ENCODE data around the gene ORM2.
"Not testable (repeated sequence)": the region's sequence is repeated elsewhere in the genome, so short reads cannot be mapped to it uniquely, and the experiment has no call there.

ORM2 gene

DNA sequence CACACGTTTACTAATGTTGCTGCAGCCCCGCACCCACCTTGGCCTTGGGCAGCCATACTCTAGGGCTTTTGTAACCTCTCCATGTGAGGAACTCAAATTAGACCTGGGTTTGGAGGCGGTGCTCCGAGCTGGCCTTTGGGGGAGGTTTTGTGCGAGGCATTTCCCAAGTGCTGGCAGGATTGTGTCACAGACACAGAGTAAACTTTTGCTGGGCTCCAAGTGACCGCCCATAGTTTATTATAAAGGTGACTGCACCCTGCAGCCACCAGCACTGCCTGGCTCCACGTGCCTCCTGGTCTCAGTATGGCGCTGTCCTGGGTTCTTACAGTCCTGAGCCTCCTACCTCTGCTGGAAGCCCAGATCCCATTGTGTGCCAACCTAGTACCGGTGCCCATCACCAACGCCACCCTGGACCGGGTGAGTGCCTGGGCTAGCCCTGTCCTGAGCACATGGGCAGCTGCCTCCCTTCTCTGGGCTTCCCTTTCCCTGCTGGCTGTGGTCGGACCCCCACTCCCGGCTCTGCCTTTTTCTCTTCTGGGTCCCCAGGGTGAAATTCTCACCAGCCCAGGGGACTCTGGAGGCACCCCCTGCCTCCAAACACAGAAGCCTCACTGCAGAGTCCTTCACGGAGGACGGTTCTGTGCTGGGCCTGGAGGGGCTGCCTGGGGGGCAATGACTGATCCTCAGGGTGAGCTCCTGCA, 6.7 kb upstream of the ORM2 start, which contains the start of gene ORM1:
Gene ORM1, plus strand, starts transcription at position 268 of the 701 bp plus-strand sequence. Its CDS starts 36 bp downstream, at position 304.
- H4K20me1 ChIP-seq (ENCODE audit: control insufficient read depth, insufficient read depth, low read depth, low read length); H3K27ac ChIP-seq (ENCODE audit: low read depth, low read length); H3K9me2 ChIP-seq (replicated peaks; ENCODE audit: control insufficient read depth, low read length); H3K4me1 ChIP-seq (ENCODE audit: control insufficient read depth, low read length); H3K4me2 ChIP-seq (ENCODE audit: low read length); H3K36me3 ChIP-seq (ENCODE audit: control insufficient read depth, low read length); H3F3A ChIP-seq (ENCODE audit: control insufficient read depth, insufficient read depth); H3K4me3 ChIP-seq (ENCODE audit: low read length); H3K79me2 ChIP-seq (ENCODE audit: control insufficient read depth, low read length); H3K27me3 ChIP-seq (ENCODE audit: control insufficient read depth, low read length); H3K9me3 ChIP-seq (ENCODE audit: control insufficient read depth, insufficient read depth, low read length): not testable (repeated sequence)

DNA sequence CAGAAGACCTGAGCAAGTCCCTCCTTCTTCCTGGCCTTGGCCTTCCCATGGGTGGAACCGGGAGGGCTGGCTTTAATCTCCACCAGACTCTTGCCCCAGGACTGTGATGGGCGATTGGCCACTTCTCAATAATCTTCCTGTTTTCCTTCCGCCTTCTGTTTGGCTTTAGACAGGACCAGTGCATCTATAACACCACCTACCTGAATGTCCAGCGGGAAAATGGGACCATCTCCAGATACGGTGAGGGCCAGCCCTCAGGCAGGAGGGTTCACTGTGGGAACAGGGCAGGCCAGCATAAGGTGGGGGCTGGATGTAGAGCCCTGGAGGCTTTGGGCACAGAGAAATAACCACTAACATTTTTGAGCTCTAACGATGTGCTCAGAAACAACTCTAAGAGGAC, 5.8 kb upstream of the ORM2 start:
- H3K4me3 ChIP-seq (ENCODE audit: low read length); H3K9me2 ChIP-seq (replicated peaks; ENCODE audit: control insufficient read depth, low read length); H3K4me1 ChIP-seq (ENCODE audit: control insufficient read depth, low read length); H3K9me3 ChIP-seq (ENCODE audit: control insufficient read depth, insufficient read depth, low read length); H3K36me3 ChIP-seq (ENCODE audit: control insufficient read depth, low read length); H3F3A ChIP-seq (ENCODE audit: control insufficient read depth, insufficient read depth); H3K27me3 ChIP-seq (ENCODE audit: control insufficient read depth, low read length); H3K27ac ChIP-seq (ENCODE audit: low read depth, low read length); H3K79me2 ChIP-seq (ENCODE audit: control insufficient read depth, low read length); H4K20me1 ChIP-seq (ENCODE audit: control insufficient read depth, insufficient read depth, low read depth, low read length); H3K4me2 ChIP-seq (ENCODE audit: low read length): not testable (repeated sequence)

DNA sequence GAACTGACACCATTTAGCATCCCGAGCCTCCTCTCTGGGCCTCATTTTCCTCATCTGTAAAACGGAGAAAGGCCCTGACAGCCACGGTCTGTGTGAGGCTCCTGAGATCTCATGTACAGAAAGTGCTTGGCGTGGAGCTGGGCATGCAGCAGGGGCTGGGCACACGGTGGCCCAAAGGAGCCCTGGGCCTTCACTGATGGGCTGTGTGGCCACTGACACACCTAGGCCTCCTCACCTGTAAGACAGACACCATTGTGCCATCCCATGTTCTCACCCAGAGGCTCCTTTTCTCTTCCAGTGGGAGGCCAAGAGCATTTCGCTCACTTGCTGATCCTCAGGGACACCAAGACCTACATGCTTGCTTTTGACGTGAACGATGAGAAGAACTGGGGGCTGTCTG, 5.2 kb upstream of the ORM2 start:
- H3K36me3 ChIP-seq (ENCODE audit: control insufficient read depth, low read length), result no peaks in the 10 kb centered on the region
- H3F3A ChIP-seq (ENCODE audit: control insufficient read depth, insufficient read depth), result no peaks in the 10 kb centered on the region
- H3K9me3 ChIP-seq (ENCODE audit: control insufficient read depth, insufficient read depth, low read length), result no peaks in the 10 kb centered on the region; the same call in 1 of the 2 replicates
- H4K20me1 ChIP-seq (ENCODE audit: control insufficient read depth, insufficient read depth, low read depth, low read length), result no peaks in the 10 kb centered on the region
- TF ChIP-seq, protein P1, sequence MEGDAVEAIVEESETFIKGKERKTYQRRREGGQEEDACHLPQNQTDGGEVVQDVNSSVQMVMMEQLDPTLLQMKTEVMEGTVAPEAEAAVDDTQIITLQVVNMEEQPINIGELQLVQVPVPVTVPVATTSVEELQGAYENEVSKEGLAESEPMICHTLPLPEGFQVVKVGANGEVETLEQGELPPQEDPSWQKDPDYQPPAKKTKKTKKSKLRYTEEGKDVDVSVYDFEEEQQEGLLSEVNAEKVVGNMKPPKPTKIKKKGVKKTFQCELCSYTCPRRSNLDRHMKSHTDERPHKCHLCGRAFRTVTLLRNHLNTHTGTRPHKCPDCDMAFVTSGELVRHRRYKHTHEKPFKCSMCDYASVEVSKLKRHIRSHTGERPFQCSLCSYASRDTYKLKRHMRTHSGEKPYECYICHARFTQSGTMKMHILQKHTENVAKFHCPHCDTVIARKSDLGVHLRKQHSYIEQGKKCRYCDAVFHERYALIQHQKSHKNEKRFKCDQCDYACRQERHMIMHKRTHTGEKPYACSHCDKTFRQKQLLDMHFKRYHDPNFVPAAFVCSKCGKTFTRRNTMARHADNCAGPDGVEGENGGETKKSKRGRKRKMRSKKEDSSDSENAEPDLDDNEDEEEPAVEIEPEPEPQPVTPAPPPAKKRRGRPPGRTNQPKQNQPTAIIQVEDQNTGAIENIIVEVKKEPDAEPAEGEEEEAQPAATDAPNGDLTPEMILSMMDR (IDR thresholded peaks at IDR 0.05; ENCODE audit: low read depth, low read length, poor library complexity, severe bottlenecking), result no peak
- no peak for TF ChIP-seq EZH2phosphoT487 (IDR thresholded peaks at IDR 0.05; ENCODE audit: borderline replicate concordance, low read length)
- peaks cover 6% of the 10 kb centered on the region for H3K27me3 ChIP-seq (ENCODE audit: control insufficient read depth, low read length)
- no peaks in the 10 kb centered on the region for H3K9me2 ChIP-seq (replicated peaks; ENCODE audit: control insufficient read depth, low read length)
- H3K27ac ChIP-seq (ENCODE audit: low read depth, low read length), result no peak overlapping the region
- H3K4me2 ChIP-seq (ENCODE audit: low read length), result no peak overlapping the region
- H3K4me3 ChIP-seq (ENCODE audit: low read length), result no peak overlapping the region
- no peaks in the 10 kb centered on the region for H3K79me2 ChIP-seq (ENCODE audit: control insufficient read depth, low read length)
- H3K4me1 ChIP-seq (ENCODE audit: control insufficient read depth, low read length), result no peaks in the 10 kb centered on the region

DNA sequence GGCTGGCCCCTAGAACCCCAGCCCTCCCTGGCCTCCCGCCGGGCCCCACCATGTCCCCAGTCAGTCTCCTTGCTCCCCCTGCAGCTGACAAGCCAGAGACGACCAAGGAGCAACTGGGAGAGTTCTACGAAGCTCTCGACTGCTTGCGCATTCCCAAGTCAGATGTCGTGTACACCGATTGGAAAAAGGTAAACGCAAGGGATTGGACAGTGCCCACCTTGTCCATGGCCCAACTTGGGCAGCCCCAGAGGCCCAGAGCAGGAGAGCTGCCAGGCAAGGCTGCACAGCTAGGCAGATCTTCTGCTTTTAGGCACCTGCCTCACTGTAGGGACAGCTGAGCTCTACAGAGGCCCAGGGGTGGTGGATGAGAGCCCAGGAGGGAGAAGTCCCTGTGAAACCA, 4.7 kb upstream of the ORM2 start:
- H4K20me1 ChIP-seq (ENCODE audit: control insufficient read depth, insufficient read depth, low read depth, low read length); H3K4me3 ChIP-seq (ENCODE audit: low read length); H3F3A ChIP-seq (ENCODE audit: control insufficient read depth, insufficient read depth); H3K9me3 ChIP-seq (ENCODE audit: control insufficient read depth, insufficient read depth, low read length); H3K27ac ChIP-seq (ENCODE audit: low read depth, low read length); H3K4me1 ChIP-seq (ENCODE audit: control insufficient read depth, low read length); H3K27me3 ChIP-seq (ENCODE audit: control insufficient read depth, low read length); H3K36me3 ChIP-seq (ENCODE audit: control insufficient read depth, low read length); H3K79me2 ChIP-seq (ENCODE audit: control insufficient read depth, low read length); H3K4me2 ChIP-seq (ENCODE audit: low read length); H3K9me2 ChIP-seq (replicated peaks; ENCODE audit: control insufficient read depth, low read length): not testable (repeated sequence)

DNA sequence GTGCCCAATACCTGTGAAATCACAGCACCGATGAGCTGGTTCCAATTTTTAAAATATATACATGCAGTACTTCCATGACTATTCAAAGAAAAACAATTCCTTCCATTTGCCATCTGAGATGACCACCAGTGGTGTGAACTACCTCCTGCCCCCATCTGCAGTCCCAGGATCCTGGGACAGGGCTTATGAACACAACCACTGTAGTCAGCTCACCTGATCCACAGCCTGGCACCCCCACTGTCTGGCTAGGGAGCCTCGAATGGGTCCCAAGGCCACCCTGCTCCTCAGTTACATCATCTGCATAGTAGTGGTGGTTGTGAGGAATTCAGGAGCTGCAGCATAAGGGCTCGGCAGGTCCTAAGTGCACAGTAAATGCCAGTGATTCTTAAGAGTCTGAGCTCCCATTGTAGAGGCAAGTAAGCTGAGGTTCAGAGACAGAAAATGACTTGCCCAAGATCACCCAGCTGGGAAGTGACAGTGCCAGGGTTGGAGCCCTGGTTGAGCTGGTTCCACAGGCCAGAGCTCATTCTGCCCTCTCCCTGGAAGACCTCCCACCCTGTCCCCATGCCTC, 3.9 kb upstream of the ORM2 start:
- H3F3A ChIP-seq (ENCODE audit: control insufficient read depth, insufficient read depth); H3K79me2 ChIP-seq (ENCODE audit: control insufficient read depth, low read length); H3K4me2 ChIP-seq (ENCODE audit: low read length); H3K9me3 ChIP-seq (ENCODE audit: control insufficient read depth, insufficient read depth, low read length); H4K20me1 ChIP-seq (ENCODE audit: control insufficient read depth, insufficient read depth, low read depth, low read length); H3K27ac ChIP-seq (ENCODE audit: low read depth, low read length); H3K4me1 ChIP-seq (ENCODE audit: control insufficient read depth, low read length); H3K27me3 ChIP-seq (ENCODE audit: control insufficient read depth, low read length); H3K9me2 ChIP-seq (replicated peaks; ENCODE audit: control insufficient read depth, low read length); H3K4me3 ChIP-seq (ENCODE audit: low read length); H3K36me3 ChIP-seq (ENCODE audit: control insufficient read depth, low read length): not testable (repeated sequence)

Measured in DOHH2 (cell line).